CD4-positive, alpha-beta T cell treated with Interferon alpha-2 for 1 hour (primary cell): ENCODE results near the gene ATOH8.

Source experiments
- DNase-seq, 2 donors: peaks; one replicate each; pipeline ENCODE4 v3.0.0-alpha.2; 2020 to 2022

The ATOH8 gene

DNA sequence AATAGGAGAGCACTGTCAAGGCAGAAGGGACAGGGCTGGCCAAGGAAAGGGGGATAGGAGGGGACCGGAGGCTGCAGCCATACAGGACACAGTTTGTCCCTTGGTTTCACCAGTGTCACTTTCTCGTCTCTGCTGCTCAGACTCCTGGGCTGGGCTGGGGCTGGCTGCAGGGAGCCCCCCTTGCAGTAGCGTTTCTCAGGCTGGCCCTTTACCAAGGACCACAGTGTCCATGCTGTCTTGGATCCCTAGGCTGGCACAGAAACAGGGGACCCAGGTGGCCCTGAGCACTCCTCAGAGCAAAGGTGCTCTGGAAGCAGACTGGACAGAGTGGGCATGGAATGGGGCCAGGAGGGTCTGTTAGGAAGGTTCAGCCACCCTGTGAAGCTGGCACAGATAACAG, 34.8 kb downstream of the ATOH8 start:
- no peak for DNase-seq

GRCh38 chr2:85789271-85789670, 35.5 kb downstream of the ATOH8 start:
- no peak for DNase-seq

GRCh38 chr2:85790032-85790431, 36.2 kb downstream of the ATOH8 start:
- no peak for DNase-seq

DNA sequence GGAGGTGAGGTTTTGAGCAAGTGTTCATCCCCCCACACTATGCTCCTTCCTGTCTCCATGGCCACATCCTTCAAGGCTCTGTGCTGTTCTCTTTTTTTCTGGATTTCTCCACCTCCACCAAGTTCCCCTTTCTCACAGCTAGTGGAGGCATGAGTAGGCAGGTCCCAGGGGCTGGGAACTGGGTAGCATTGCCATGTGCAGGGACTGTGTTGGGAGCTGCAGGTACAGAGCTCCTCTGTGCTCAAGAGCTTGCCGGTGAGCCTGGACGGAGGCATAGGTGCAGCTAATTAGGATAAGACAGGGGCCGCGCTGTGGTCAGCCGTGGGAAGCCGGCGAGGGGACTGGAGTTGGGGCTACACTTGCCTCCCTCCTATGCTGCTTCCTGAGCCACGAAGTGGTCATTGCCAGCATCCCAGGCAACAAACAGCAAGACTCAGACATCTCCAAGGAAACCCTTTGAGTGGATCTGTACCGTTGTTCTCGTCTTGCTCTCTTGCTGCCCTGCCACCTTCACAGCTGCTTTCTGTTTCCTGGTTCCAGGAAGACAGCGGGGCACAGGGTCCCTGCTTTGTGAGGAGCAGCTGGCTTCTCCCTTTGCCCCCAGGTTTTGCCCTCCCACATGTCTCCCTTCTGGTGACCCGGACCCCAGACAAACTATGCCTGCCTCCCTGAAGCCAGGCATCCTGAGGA, 36.9 kb downstream of the ATOH8 start:
- no peak for DNase-seq

DNA sequence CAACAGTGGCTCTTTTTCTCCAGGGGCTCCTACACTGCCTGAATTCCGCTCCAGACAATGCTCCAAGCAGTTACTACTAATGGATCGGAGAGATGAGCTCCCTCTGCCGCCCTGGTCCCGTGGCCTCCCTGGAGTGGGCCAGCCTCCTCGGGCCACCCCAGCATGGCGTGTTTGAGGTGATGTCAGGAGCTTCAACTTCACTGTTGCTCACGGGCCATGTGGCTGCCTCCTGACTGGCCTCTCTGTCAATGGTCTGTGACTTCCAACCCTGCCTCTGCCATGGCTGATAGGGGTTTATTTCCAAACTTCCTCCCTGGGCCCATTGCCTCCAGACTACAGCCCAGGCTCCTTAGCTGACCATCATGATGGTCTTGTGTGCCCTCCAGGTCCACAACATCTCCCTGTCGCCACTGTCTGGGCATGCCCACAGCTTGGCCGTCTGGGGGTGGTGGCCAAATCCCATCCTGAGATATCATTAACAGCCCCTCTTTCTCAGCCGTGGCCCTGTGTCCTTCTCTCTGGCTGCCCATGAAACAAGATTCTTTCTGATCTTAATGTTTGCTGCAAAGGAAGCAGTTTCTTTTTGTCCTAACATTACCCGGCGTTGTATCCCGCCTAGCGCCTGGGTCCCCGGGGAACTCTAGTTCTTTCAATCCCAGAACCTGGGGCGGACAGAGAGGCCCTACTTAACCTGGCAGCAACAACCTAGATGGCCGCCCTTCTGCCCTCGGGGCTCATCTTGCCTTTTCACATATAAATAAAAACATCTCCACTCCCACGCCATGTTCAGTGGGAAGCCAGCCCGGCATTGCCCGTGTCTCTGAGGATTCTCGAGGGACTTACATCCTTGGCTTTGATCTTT, 38.1 kb downstream of the ATOH8 start:
- DNase-seq = no peak

DNA sequence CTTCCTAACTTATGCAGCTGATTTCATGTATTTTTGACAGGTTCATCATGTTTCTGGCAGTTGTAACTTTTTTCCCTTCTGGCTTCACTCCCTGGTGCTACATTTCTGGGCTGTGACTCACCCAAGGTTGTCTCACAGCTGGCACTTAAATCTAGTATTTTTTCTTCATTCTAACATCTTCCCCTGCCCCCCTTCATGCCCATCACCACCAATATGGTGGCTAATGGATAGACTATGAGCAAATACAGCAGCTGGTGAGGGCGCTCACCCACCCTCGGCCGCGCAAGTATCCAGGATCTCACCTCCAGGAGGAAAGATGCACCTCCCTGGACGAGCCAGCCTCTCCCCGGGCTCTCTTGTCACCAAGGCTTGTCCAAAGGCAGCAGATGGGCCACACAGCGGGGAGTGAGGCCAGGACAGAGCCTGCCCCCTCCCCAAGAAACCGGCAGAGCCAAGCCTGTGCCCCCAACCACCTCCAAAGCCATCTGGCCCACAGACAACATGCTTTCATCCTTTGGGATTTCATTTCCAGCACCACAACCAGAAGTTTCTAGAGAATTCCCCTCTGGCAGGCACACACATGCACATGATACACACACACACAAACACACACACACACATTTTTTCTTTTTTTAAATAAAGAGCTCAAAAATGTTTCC, 39.1 kb downstream of the ATOH8 start:
- DNase-seq = no peak

DNA sequence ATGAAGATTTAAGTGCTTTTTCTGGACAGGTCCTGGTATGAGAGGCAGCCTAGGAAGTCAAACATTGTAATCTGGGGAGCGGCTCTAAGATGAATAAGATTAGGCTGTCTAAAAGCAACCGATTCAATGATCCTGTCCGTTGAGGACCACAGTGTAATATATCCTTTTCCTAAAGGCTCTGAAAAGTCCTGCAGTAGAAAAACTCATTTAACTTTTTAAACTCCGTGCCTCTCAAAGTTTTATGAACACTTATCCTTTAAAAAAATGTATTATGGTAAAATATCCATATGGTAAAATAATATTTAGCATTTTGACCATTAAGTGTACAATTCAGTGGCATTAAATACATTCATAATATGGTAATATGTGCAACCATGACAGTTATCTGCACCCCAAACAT, 39.8 kb downstream of the ATOH8 start:
- DNase-seq = no peak

- no peak for DNase-seq
Measured at GRCh38 chr2:85794038-85794441, 40.2 kb downstream of the ATOH8 start.

GRCh38 chr2:85794491-85795121, 40.8 kb downstream of the ATOH8 start:
- no peak for DNase-seq

DNA sequence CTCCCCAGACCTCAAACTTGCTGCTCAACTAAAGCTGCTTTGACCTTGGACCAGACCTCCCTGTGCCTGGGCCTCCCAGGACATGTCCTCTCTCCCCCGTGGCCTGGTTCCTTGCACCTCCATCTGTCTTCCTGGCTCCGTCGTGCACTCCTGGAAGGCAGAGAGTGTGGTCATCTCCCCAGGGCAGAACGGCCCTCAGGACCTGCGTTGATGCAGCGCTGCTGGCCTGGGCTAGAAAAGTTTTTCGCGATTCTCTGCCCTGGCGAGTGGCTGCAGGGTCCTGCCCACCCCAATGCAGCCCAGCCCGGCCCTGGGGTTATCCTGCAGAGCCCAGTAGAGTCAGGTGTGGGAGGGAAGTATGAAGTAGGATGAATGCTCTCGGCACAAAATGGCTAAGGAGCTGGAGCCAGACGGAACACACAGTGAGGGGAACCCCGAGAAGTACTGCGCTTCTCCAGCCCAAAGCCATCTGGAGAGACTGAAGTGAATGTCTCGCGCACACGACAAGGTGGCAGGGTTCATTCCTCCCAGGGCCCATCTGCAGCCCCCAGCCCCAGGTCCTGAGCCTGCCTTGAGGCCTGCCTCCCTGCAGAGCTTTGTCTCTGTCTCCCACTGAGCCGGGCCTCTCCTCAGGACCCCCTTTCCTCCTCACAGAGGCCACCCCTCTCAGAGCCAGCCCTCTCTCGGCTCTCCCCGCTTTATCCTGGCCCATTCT, 41.7 kb downstream of the ATOH8 start:
- DNase-seq = no peak

- no peak for DNase-seq
Measured at GRCh38 chr2:85796046-85796340, 42.2 kb downstream of the ATOH8 start.

- no peak for DNase-seq
Measured at GRCh38 chr2:85796341-85797262, 42.8 kb downstream of the ATOH8 start.

- DNase-seq = no peak
Measured at GRCh38 chr2:85797263-85797660, 43.5 kb downstream of the ATOH8 start.

- DNase-seq = no peak
Measured at GRCh38 chr2:85797921-85798320, 44.1 kb downstream of the ATOH8 start.

DNA sequence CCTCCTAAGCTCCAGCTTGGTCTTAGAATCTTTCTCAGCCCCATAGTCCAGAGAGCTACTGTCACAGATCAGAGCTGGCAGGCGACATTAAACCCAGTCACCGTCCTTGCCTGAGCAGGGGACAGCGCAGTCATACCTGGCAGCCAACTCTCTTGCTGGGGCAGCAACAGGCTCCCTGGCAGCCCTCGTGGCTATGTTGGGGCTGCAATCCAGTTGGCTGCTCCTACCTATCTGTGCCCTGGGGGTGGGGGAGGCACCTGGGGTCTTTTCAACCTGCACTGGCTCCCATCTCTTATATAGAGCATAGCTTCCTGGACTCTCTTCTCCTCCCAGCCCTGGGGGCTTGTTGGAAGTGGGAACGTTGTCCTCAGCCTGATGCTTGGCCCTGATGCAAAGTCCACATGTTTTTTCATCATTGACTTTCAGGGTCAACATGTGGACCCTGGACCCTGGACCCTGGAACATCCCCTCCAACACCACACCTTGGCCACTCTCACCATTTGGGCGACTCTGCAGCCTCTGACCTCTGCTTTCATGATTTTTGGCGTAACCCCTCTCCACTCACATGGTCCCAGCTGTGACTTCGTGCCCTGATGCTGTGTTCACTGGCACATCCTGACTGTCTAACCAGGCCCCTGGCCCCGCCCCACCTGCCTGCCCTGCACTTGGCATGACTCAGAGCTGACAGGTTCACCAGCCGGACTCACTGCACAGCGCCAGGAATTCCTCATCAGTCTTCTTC, 45.6 kb downstream of the ATOH8 start:
- no peak for DNase-seq

DNA sequence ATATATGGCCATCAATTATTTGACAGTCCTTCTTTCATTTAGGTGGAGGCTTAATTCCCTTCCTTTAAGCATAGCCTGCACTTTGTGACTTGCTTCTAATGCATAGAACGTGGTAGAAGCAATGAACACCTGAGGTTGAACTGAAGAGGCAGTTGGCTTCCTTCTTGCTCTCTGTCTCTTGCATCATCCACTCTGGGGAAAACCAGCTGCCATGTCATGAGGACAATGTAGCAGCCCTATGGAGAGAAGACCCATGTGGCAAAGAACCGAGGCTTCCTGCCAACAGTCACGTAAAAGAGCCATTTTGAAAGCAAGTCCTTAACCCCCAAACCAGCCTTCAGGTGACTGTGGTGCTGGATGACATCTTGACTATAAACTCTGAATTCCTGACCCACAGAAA, 46.8 kb downstream of the ATOH8 start:
- no peak for DNase-seq

DNA sequence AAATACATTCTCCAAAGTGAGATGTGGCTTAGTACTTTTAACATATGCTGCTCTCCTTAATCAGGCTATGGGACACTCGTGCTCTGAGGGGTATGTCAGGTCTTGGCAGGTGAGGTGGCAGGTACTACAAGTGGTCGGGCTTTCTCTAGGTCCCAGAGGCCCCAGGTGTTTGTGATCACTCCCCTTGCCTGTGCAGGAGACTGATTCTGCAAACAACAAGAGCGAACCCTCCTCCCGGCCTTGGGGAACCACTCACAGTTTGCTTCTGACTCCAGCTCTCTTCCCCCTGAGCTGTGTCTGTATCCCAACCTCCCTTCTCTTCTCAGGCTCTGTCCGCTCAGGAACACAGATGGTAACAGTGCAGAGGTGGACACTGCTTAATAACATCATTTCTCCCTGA, 48.1 kb downstream of the ATOH8 start:
- DNase-seq = no peak

DNA sequence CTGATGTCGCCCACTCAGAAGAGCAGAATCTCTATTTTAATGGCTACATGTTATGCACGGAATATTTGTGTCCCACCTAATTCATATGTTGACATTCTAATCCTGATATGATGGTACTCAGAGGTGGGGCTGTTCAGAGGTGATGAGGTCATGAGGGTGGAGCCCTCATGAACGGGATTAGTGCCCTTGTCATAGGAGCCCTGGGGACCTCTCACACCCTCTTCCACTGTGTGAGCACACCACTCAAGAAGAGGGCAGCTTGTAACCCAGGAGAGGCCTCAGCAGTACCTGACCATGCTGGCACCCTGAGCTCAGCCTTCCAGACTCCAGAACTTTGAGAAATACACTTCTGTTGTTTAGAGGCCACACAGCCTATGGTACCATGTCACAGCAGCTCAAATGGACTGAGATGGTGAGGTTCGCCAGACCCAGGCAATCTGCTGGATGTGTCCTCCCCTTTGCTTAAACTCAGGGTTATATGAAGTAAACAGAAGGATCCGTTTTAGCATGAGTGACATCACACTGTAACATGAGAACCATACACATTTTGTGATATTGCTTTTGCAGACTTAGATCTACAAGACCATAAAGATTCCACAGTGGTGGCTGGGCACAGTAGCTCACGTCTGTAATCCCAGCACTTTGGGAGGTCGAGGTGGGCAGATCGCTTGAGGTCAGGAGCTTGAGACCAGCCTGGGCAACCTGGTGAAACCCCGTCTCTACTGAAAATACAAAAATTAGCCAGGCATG, 48.7 kb downstream of the ATOH8 start:
- no peak for DNase-seq

DNA sequence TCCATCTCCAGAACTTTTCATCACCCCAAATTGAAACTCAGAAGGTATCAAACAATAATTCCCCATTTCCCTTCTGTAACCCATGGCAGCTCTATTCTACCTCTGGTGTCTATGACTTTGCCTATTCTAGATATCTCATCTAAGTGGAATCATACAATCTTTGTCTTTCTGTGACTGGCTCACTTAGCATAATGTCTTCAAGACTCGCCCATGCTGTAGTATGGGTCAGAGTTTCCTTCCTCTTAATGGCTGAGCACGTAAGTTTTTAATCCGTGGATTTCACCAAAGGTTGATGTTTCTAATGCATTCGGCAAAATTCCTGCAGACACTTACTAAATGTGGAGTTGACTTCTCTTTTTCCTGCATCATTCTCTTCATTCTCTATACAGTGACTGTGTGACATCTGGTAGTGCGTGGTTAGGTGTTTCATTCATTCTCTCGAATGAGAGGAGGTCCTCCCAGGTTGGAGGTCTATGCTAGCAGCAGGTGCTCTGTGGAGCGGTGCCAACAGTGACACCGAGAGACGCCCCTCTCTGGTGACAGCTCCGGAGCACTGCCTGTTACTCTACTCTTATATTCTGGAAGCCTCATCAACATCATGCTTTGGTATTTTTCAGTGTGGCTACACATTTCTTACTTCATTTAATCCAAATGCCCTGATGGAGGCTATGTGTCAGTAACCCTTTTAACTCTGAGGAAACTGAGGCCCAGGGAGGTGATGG, 50.1 kb downstream of the ATOH8 start:
- DNase-seq = no peak

DNA sequence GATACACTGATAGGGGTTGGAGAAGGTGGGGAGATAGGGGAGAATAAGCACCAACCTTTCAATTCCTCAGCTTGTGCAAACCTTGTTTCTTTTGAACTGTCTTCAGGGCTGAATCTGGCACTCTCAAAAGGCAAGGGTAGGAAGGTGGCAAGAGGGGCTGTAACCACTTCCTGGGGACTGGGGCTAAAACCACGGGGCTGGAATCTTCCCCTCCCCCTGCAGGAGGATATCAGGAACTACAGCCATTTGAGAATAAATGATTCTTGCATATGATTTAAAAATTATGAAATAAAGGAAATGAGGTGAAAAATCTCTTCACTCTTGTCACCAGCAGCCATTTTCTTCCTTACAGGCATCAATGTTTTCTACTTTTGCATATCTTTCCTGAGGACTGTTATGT, 50.8 kb downstream of the ATOH8 start:
- DNase-seq = peak; percentile 12 to 36
